PC-3 (cell line): ENCODE measurements around the gene SMPDL3B. TPM values are rescaled to one million over a fixed set of nuclear protein-coding genes. Genes with fewer than 3 reads are reported as not detected.

Experiments used
- ATAC-seq: fragments of 200-7000 bp; cut with Tn5 transposase; 2 replicates; pipeline ENCODE4 v1.9.1; 2020; ENCODE audit warnings: mild to moderate bottlenecking, moderate library complexity
- BruUV-seq: library from RNA; stranded (reverse); fragments of 400-500 nt; replicated peaks from 2 replicates; lab custom pipeline; 2021; lab: Mats Ljungman, UMichigan
- CTCF ChIA-PET: fragments of 300-600 bp; sonication (Branson Sonifier 250); formaldehyde crosslinking; loops from one replicate; lab custom pipeline; 2022; ENCODE audit warnings: antibody characterized with exemption; lab: Charles Lee
- POLR2A ChIA-PET: fragments of 300-600 bp; sonication (Branson Sonifier 250); formaldehyde crosslinking; loops from one replicate; lab custom pipeline; 2022; ENCODE audit warnings: antibody characterized with exemption; ENCODE audit not compliant: unreplicated experiment; lab: Charles Lee
- DNase-seq: peaks from one replicate; pipeline ENCODE4 v3.0.0-alpha.2; 2015
- H2AFZ ChIP-seq: fragments of 300-600 bp; sonication (generic); 2 replicates; pipeline ENCODE4 v1.6.0; 2016; ENCODE audit warnings: antibody characterized with exemption, low read length
- H3F3A ChIP-seq: fragments of 300-600 bp; sonication (generic); one replicate; pipeline ENCODE4 v1.6.0; 2017; ENCODE audit warnings: antibody characterized with exemption, low read length, control low read depth, mild to moderate bottlenecking; ENCODE audit not compliant: unreplicated experiment
- H3K27ac ChIP-seq: fragments of 300-600 bp; sonication (generic); 2 replicates; pipeline ENCODE4 v1.5.1; 2016; ENCODE audit warnings: mild to moderate bottlenecking, low read length
- H3K27me3 ChIP-seq: fragments of 300-600 bp; sonication (generic); 2 replicates; pipeline ENCODE4 v1.6.1; 2016; ENCODE audit warnings: low read length, mixed read lengths
- H3K36me3 ChIP-seq: fragments of 300-600 bp; sonication (generic); 2 replicates; pipeline ENCODE4 v1.6.1; 2016; ENCODE audit warnings: low read depth, mixed run types, low read length, mixed read lengths
- H3K4me1 ChIP-seq: fragments of 300-600 bp; sonication (generic); 2 replicates; pipeline ENCODE4 v1.5.1; 2016; ENCODE audit warnings: low read length; ENCODE audit not compliant: insufficient read depth
- H3K4me2 ChIP-seq: fragments of 300-600 bp; sonication (generic); 2 replicates; pipeline ENCODE4 v1.6.0; 2016; ENCODE audit warnings: low read length
- H3K4me3 ChIP-seq: fragments of 300-600 bp; sonication (generic); 2 replicates; pipeline ENCODE4 v1.5.1; 2016; ENCODE audit warnings: mild to moderate bottlenecking, low read length, mixed read lengths
- H3K79me2 ChIP-seq: fragments of 300-600 bp; sonication (generic); 2 replicates; pipeline ENCODE4 v1.6.1; 2017; ENCODE audit warnings: low read length, mixed read lengths
- H3K9ac ChIP-seq: fragments of 300-600 bp; sonication (generic); 2 replicates; pipeline ENCODE4 v1.6.0; 2016; ENCODE audit warnings: mild to moderate bottlenecking, low read length
- H3K9me2 ChIP-seq: fragments of 300-600 bp; sonication (generic); replicated peaks from 2 replicates; pipeline ENCODE4 v1.6.1; 2016; ENCODE audit warnings: mixed run types, low read length, mixed read lengths
- H3K9me3 ChIP-seq: fragments of 300-600 bp; sonication (generic); 2 replicates; pipeline ENCODE4 v1.6.1; 2016; ENCODE audit warnings: low read length, mixed read lengths
- H4K20me1 ChIP-seq: fragments of 300-600 bp; sonication (generic); 2 replicates; pipeline ENCODE4 v1.6.1; 2016; ENCODE audit warnings: low read length, mixed read lengths
- EZH2 ChIP-seq: fragments of 300-600 bp; sonication (generic); IDR thresholded peaks from one replicate; pipeline ENCODE4 v1.6.1; 2017; ENCODE audit warnings: antibody characterized with exemption, mild to moderate bottlenecking, low read length; ENCODE audit not compliant: unreplicated experiment
- EZH2phosphoT487 ChIP-seq: fragments of 300-600 bp; sonication (generic); IDR thresholded peaks from 2 replicates; pipeline ENCODE4 v1.6.1; 2018; ENCODE audit warnings: mild to moderate bottlenecking, antibody characterized with exemption, low read length, borderline replicate concordance
- intact Hi-C: fragments of 100-400 bp; cut with micrococcal nuclease; formaldehyde crosslinking; loops from 2 replicates; pipeline ENCODE4 v1.9.0; 2023
- total RNA-seq: library from RNA; depleted of rRNA; stranded (reverse); fragments of >200 nt; gene quantifications from 2 replicates; pipeline ENCODE4 v1.2.3, GENCODE V29; 2014
- TF ChIP-seq, protein P1 (sequence below): fragments of 300-600 bp; sonication (generic); conservative IDR thresholded peaks from 2 replicates; pipeline ENCODE4 v1.5.1; 2017; ENCODE audit warnings: antibody characterized with exemption, low read depth, mild to moderate bottlenecking, low read length

Gene SMPDL3B
- total RNA-seq, 1 experiment from 2014 or later, result 19.6 TPM

DNA sequence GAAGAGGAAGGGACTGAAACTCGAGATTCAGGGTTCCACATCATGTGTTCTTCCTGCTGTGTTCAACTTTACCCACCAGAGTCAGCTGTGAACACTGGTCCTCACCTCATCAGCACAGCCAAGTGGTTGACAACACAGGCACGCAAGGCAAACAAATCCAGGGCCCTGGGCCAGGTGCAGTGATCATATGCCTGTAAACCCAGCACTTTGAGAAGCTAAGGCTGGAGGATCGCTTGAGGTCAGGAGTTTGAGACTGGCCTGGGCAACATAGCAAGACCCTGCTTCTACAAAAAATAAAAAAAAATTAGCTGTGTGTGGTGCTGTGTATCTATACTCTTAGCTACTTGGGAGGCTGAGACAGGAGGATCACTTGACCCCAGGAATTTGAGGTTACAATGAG, 16.6 kb downstream of the SMPDL3B start:
- BruUV-seq, result no TSS peak

DNA sequence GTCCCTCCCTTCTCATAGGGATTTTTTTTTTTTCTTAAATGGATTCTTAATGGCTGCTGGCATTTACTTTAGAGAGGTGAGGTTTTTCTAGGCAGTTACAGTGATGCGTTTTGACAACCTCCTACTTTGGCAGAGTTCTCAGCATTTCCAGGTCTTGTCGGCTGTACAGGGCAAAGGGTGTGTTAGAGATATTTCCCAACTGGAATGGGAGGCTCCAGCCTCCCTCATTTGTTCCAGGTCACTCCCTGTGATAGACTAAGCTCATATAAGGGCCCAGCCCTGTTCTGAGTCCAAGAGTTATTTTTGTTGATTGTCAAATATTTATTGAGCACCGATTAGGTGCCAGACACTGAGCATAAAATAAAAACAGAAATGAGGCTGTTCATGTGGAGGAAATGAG, 17.3 kb downstream of the SMPDL3B start:
- intact Hi-C loops, result no loop called here
- TF ChIP-seq EZH2 (no peak), EZH2phosphoT487 (no peak)
- TF ChIP-seq, protein P1, sequence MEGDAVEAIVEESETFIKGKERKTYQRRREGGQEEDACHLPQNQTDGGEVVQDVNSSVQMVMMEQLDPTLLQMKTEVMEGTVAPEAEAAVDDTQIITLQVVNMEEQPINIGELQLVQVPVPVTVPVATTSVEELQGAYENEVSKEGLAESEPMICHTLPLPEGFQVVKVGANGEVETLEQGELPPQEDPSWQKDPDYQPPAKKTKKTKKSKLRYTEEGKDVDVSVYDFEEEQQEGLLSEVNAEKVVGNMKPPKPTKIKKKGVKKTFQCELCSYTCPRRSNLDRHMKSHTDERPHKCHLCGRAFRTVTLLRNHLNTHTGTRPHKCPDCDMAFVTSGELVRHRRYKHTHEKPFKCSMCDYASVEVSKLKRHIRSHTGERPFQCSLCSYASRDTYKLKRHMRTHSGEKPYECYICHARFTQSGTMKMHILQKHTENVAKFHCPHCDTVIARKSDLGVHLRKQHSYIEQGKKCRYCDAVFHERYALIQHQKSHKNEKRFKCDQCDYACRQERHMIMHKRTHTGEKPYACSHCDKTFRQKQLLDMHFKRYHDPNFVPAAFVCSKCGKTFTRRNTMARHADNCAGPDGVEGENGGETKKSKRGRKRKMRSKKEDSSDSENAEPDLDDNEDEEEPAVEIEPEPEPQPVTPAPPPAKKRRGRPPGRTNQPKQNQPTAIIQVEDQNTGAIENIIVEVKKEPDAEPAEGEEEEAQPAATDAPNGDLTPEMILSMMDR, result no peak
- POLR2A ChIA-PET, result no interaction called here
- Histone ChIP-seq H3K4me2 (no peak overlapping the region), H4K20me1 (no peaks in the 10 kb centered on the region), H3K79me2 (no peaks in the 10 kb centered on the region), H3K4me3 (no peak overlapping the region), H3F3A (no peaks in the 10 kb centered on the region), H3K36me3 (no peaks in the 10 kb centered on the region), H3K9ac (no peak overlapping the region), H3K4me1 (no peaks in the 10 kb centered on the region), H3K9me3 (no peaks in the 10 kb centered on the region), H2AFZ (no peak overlapping the region), H3K27me3 (no peaks in the 10 kb centered on the region), H3K9me2 (no peaks in the 10 kb centered on the region), H3K27ac (no peak overlapping the region)
- CTCF ChIA-PET, result no interaction called here
- BruUV-seq, result no TSS peak
- no peak for ATAC-seq
- DNase-seq, result no peak

More for the DNA sequence above, 16.6 kb downstream of the SMPDL3B start:
- no peaks in the 10 kb centered on the region for H3K9me2 ChIP-seq
- H3K79me2 ChIP-seq, result no peaks in the 10 kb centered on the region
- H2AFZ ChIP-seq, result no peak overlapping the region
- POLR2A ChIA-PET, result no interaction called here
- no peaks in the 10 kb centered on the region for H3K9me3 ChIP-seq
- H3K4me2 ChIP-seq, result no peak overlapping the region
- no peak overlapping the region for H3K9ac ChIP-seq
- no peaks in the 10 kb centered on the region for H4K20me1 ChIP-seq
- no peak for DNase-seq
- no peaks in the 10 kb centered on the region for H3K36me3 ChIP-seq
- TF ChIP-seq, protein P1, result no peak
- no peak for TF ChIP-seq EZH2
- intact Hi-C loops, result no loop called here
- CTCF ChIA-PET, result no interaction called here
- no peaks in the 10 kb centered on the region for H3K4me1 ChIP-seq
- H3K27me3 ChIP-seq, result no peaks in the 10 kb centered on the region
- H3F3A ChIP-seq, result no peaks in the 10 kb centered on the region
- H3K4me3 ChIP-seq, result no peak overlapping the region
- H3K27ac ChIP-seq, result no peak overlapping the region
- ATAC-seq, result peak; percentile 22; the same call in 1 of the 2 replicates

DNA sequence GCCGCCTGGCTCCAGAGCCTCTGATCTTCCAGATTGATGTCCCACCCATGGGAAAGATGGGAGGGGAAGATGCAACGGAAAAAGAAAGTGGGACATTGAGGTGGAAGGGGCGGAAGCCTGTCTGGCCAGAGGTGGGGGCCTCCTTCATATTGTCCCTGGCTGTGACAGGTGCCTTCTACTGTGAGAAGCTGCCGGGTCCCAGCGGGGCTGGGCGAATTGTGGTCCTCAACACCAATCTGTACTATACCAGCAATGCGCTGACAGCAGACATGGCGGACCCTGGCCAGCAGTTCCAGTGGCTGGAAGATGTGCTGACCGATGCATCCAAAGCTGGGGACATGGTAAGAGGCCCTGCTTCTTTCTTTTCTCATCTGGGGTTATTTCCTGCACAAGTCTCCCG, 19.4 kb downstream of the SMPDL3B start:
- no TSS peak for BruUV-seq

More for the DNA sequence above, 19.4 kb downstream of the SMPDL3B start:
- H2AFZ ChIP-seq, result no peak overlapping the region
- DNase-seq (no peak), ATAC-seq (no peak)
- H3K79me2 ChIP-seq, result no peaks in the 10 kb centered on the region
- H3K4me2 ChIP-seq, result no peak overlapping the region
- H3K27me3 ChIP-seq, result no peaks in the 10 kb centered on the region
- intact Hi-C loops, result no loop called here
- no peaks in the 10 kb centered on the region for H3F3A ChIP-seq
- peaks cover 5% of the 10 kb centered on the region; the same call in 1 of the 2 replicates for H3K4me1 ChIP-seq
- no peaks in the 10 kb centered on the region for H3K9me3 ChIP-seq
- no peak overlapping the region for H3K4me3 ChIP-seq
- H3K27ac ChIP-seq, result no peak overlapping the region
- ChIA-PET CTCF (no interaction called here), POLR2A (no interaction called here)
- no peaks in the 10 kb centered on the region for H3K36me3 ChIP-seq
- H3K9ac ChIP-seq, result no peak overlapping the region
- TF ChIP-seq EZH2 (no peak), EZH2phosphoT487 (no peak)
- TF ChIP-seq, protein P1, result no peak
- H3K9me2 ChIP-seq, result no peaks in the 10 kb centered on the region
- no peaks in the 10 kb centered on the region for H4K20me1 ChIP-seq
